ENCODE results near the gene BTN2A1. TPM values are rescaled to one million over a fixed set of nuclear protein-coding genes. Genes with fewer than 3 reads are reported as not detected.
"Not testable (repeated sequence)": the region's sequence is repeated elsewhere in the genome, so short reads cannot be mapped to it uniquely, and the experiment has no call there.

The BTN2A1 gene
- polyA plus RNA-seq, 2 donors, result 10.3 to 10.7 TPM

- Histone ChIP-seq H3K4me1 (ENCODE audit: control insufficient read depth in 2 of 2, insufficient read depth in 2 of 2, low read length in 1 of 2) (no peaks in the 10 kb centered on the region), H3K27ac (ENCODE audit: low read depth in 2 of 2, low read length in 1 of 2) (no peak overlapping the region), H3K9me3 (ENCODE audit: control insufficient read depth in 2 of 2, insufficient read depth in 1 of 2, low read depth in 1 of 2, low read length in 1 of 2) (peaks cover 0 to 2% of the 10 kb centered on the region in 2 donors), H3K4me3 (ENCODE audit: low read depth in 1 of 2, low read length in 2 of 2) (no peak overlapping the region), H3K36me3 (ENCODE audit: control insufficient read depth in 2 of 2, insufficient read depth in 2 of 2, low read length in 1 of 2) (peaks cover 0 to 5% of the 10 kb centered on the region in 2 donors), H3K27me3 (ENCODE audit: control insufficient read depth in 1 of 2, insufficient read depth in 2 of 2, low read length in 2 of 2) (no peaks in the 10 kb centered on the region)
- 85 to 86% methylated on average over 6 of the region's 6 CpGs for WGBS, 2 donors
Measured at GRCh38 chr6:26431258-26432172, 26.2 kb upstream of the BTN2A1 start.

DNA sequence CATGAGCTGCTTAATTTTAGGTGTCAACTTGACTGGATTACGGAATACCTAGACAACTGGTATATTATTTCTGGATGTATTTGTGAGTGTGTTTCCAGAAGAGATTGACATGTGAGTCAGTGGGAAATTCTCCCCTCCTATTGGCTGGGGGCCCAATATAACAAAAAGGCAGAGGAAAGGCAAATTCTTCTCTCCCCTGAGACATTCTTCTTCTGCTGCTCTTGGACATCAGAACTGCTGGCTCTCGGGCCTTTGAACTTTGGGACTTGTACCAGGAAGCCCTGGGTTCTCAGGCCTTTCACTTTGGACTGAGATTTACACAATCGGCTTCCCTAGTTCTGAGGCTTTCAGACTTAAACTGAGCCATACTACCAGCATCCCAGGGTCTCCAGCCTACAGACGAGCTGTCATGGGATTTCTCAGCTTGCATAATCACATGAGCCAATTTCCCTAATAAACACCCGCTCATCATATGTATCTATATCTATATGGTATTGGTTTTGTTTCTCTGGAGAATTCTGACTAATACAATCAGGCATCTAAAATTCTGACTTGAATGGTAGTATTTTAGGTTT lies 25.0 kb upstream of the BTN2A1 start:
- no peak overlapping the region for H3K4me3 ChIP-seq (ENCODE audit: low read depth in 1 of 2, low read length in 2 of 2)
- H3K9me3 ChIP-seq (ENCODE audit: control insufficient read depth in 2 of 2, insufficient read depth in 1 of 2, low read depth in 1 of 2, low read length in 1 of 2), result peaks cover 0 to 2% of the 10 kb centered on the region in 2 donors
- H3K27ac ChIP-seq (ENCODE audit: low read depth in 2 of 2, low read length in 1 of 2), result no peak overlapping the region
- peaks cover 0 to 5% of the 10 kb centered on the region in 2 donors for H3K36me3 ChIP-seq (ENCODE audit: control insufficient read depth in 2 of 2, insufficient read depth in 2 of 2, low read length in 1 of 2)
- no peaks in the 10 kb centered on the region for H3K27me3 ChIP-seq (ENCODE audit: control insufficient read depth in 1 of 2, insufficient read depth in 2 of 2, low read length in 2 of 2)
- WGBS, 2 donors, result 85 to 90% methylated on average over 5 of the region's 5 CpGs
- no peaks in the 10 kb centered on the region for H3K4me1 ChIP-seq (ENCODE audit: control insufficient read depth in 2 of 2, insufficient read depth in 2 of 2, low read length in 1 of 2)

- 92 to 96% methylated on average over 8 of the region's 8 CpGs for WGBS, 2 donors
Measured at GRCh38 chr6:26433680-26434079, 24.1 kb upstream of the BTN2A1 start.

DNA sequence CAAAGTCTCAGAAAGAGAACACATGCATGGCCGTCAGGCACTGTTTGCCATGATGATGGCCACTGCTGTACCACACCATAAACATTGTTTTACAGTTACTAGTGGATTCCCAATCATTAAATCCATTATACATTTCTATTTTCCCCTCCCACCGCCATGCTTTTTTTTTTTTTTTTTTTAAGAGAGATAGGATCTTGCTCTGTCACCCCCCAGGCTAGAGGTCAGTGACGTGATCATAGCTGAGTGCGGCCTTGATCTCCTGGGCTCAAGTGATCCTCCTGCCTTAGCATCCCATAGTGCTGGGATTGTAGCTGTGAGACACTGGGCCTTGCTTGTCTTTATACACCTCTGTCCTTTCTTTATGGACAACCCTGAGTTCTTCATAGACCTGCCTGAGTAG lies 21.7 kb upstream of the BTN2A1 start:
- 94 to 95% methylated on average over 4 of the region's 4 CpGs for WGBS, 2 donors
- H3K9me3 ChIP-seq (ENCODE audit: control insufficient read depth in 2 of 2, insufficient read depth in 1 of 2, low read depth in 1 of 2, low read length in 1 of 2), result peaks cover 0 to 2% of the 10 kb centered on the region in 2 donors
- H3K36me3 ChIP-seq (ENCODE audit: control insufficient read depth in 2 of 2, insufficient read depth in 2 of 2, low read length in 1 of 2), result peaks cover 0 to 5% of the 10 kb centered on the region in 2 donors
- no peaks in the 10 kb centered on the region for H3K27me3 ChIP-seq (ENCODE audit: control insufficient read depth in 1 of 2, insufficient read depth in 2 of 2, low read length in 2 of 2)
- H3K4me3 ChIP-seq (ENCODE audit: low read depth in 1 of 2, low read length in 2 of 2), result no peak overlapping the region
- H3K27ac ChIP-seq (ENCODE audit: low read depth in 2 of 2, low read length in 1 of 2), result no peak overlapping the region
- H3K4me1 ChIP-seq (ENCODE audit: control insufficient read depth in 2 of 2, insufficient read depth in 2 of 2, low read length in 1 of 2), result no peaks in the 10 kb centered on the region

More at GRCh38 chr6:26433680-26434079, 24.1 kb upstream of the BTN2A1 start:
- H3K4me3 ChIP-seq (ENCODE audit: low read depth in 1 of 2, low read length in 2 of 2); H3K4me1 ChIP-seq (ENCODE audit: control insufficient read depth in 2 of 2, insufficient read depth in 2 of 2, low read length in 1 of 2); H3K27ac ChIP-seq (ENCODE audit: low read depth in 2 of 2, low read length in 1 of 2); H3K9me3 ChIP-seq (ENCODE audit: control insufficient read depth in 2 of 2, insufficient read depth in 1 of 2, low read depth in 1 of 2, low read length in 1 of 2); H3K27me3 ChIP-seq (ENCODE audit: control insufficient read depth in 1 of 2, insufficient read depth in 2 of 2, low read length in 2 of 2); H3K36me3 ChIP-seq (ENCODE audit: control insufficient read depth in 2 of 2, insufficient read depth in 2 of 2, low read length in 1 of 2): not testable (repeated sequence)

- Histone ChIP-seq H3K4me3 (ENCODE audit: low read depth in 1 of 2, low read length in 2 of 2) (no peak overlapping the region), H3K4me1 (ENCODE audit: control insufficient read depth in 2 of 2, insufficient read depth in 2 of 2, low read length in 1 of 2) (no peaks in the 10 kb centered on the region), H3K36me3 (ENCODE audit: control insufficient read depth in 2 of 2, insufficient read depth in 2 of 2, low read length in 1 of 2) (no peaks in the 10 kb centered on the region), H3K27me3 (ENCODE audit: control insufficient read depth in 1 of 2, insufficient read depth in 2 of 2, low read length in 2 of 2) (no peaks in the 10 kb centered on the region), H3K9me3 (ENCODE audit: control insufficient read depth in 2 of 2, insufficient read depth in 1 of 2, low read depth in 1 of 2, low read length in 1 of 2) (peaks cover 0 to 2% of the 10 kb centered on the region in 2 donors), H3K27ac (ENCODE audit: low read depth in 2 of 2, low read length in 1 of 2) (no peak overlapping the region)
- WGBS, 2 donors, result 81 to 91% methylated on average over 1 of the region's 1 CpG
Measured at GRCh38 chr6:26437550-26437949, 20.2 kb upstream of the BTN2A1 start.

GRCh38 chr6:26438000-26438399 lies 19.8 kb upstream of the BTN2A1 start:
- Histone ChIP-seq H3K4me1 (ENCODE audit: control insufficient read depth in 2 of 2, insufficient read depth in 2 of 2, low read length in 1 of 2) (no peaks in the 10 kb centered on the region), H3K4me3 (ENCODE audit: low read depth in 1 of 2, low read length in 2 of 2) (no peak overlapping the region), H3K27me3 (ENCODE audit: control insufficient read depth in 1 of 2, insufficient read depth in 2 of 2, low read length in 2 of 2) (no peaks in the 10 kb centered on the region), H3K27ac (ENCODE audit: low read depth in 2 of 2, low read length in 1 of 2) (no peak overlapping the region), H3K9me3 (ENCODE audit: control insufficient read depth in 2 of 2, insufficient read depth in 1 of 2, low read depth in 1 of 2, low read length in 1 of 2) (peaks cover 0 to 2% of the 10 kb centered on the region in 2 donors), H3K36me3 (ENCODE audit: control insufficient read depth in 2 of 2, insufficient read depth in 2 of 2, low read length in 1 of 2) (no peaks in the 10 kb centered on the region)
- 89 to 99% methylated on average over 1 of the region's 1 CpG for WGBS, 2 donors

DNA sequence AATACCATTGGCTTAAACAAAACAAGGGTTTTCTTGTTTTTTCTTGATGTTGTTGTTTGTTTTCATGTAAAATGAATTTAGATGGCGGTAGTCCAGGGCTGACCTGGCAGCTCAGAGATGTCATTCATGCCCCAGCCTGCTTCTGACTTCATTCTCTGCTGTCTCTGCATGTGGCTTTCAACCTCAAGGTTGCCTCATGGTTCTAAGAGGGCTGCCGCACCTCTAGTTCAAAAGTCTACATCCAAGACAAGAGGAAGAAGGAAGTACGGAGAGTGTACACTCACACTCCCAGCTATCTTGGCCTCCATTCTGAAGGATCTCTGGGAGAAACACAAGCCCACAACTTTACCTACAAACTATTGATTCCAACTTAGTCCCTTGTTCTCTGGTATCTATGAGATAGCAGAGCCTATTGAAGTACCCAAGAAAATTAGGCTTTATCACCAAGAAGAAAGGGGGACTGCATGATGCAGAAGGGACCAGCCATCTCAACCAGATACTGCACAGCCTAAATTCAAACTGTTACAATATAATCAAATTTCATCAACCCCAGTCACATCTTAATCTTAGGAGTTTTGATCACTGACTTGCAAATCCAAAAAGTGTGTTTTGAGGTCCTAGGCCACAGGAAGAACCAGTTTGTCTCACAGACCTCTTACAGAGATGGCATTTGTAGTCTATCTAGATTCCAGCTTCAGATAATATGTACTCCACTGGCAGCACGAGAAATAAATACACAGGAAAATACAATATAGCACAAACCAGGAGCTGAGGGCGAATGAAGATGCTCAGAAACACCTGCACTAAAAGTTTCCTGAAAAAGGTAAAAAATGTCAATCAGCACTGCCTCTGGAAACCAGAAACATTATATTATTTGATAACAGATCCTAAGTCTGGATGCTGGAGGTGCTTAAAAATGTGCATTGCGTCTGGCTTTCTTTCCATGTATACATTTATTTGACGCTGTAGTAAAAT lies 18.3 kb upstream of the BTN2A1 start:
- H3K36me3 ChIP-seq (ENCODE audit: control insufficient read depth in 2 of 2, insufficient read depth in 2 of 2, low read length in 1 of 2), result no peaks in the 10 kb centered on the region
- 38 to 39% methylated on average over 7 of the region's 7 CpGs for WGBS, 2 donors
- H3K4me1 ChIP-seq (ENCODE audit: control insufficient read depth in 2 of 2, insufficient read depth in 2 of 2, low read length in 1 of 2), result peaks cover 0 to 2% of the 10 kb centered on the region in 2 donors
- H3K9me3 ChIP-seq (ENCODE audit: control insufficient read depth in 2 of 2, insufficient read depth in 1 of 2, low read depth in 1 of 2, low read length in 1 of 2), result peaks cover 0 to under 1% of the 10 kb centered on the region in 2 donors
- H3K27me3 ChIP-seq (ENCODE audit: control insufficient read depth in 1 of 2, insufficient read depth in 2 of 2, low read length in 2 of 2), result no peaks in the 10 kb centered on the region
- H3K4me3 ChIP-seq (ENCODE audit: low read depth in 1 of 2, low read length in 2 of 2), result peak overlapping the region in 1 of 2 donors; percentile 51
- H3K27ac ChIP-seq (ENCODE audit: low read depth in 2 of 2, low read length in 1 of 2), result peak overlapping the region; percentile 31 to 52

DNA sequence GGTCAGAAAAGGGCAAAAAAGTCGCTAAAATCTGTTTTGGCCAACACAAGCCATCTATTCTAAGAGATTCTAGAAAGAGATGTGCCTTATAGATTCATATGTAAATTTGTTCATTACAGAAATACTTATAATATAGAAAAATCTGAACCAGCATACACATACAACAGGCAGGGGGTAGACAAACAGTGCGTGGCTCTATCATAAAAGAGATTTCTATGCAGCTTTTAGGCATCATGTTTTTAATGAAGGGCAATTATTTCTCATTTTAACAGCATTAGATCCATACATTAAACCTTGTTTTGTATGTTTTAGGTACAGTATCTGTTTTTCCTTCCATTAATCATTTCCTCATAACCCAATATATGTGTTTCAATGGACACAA lies 16.8 kb upstream of the BTN2A1 start:
- 9 to 18% methylated on average over 2 of the region's 2 CpGs for WGBS, 2 donors
- Histone ChIP-seq H3K9me3 (ENCODE audit: control insufficient read depth in 2 of 2, insufficient read depth in 1 of 2, low read depth in 1 of 2, low read length in 1 of 2) (no peaks in the 10 kb centered on the region), H3K36me3 (ENCODE audit: control insufficient read depth in 2 of 2, insufficient read depth in 2 of 2, low read length in 1 of 2) (peaks cover 0 to 2% of the 10 kb centered on the region in 2 donors), H3K4me1 (ENCODE audit: control insufficient read depth in 2 of 2, insufficient read depth in 2 of 2, low read length in 1 of 2) (peaks cover 0 to 2% of the 10 kb centered on the region in 2 donors), H3K27ac (ENCODE audit: low read depth in 2 of 2, low read length in 1 of 2) (peak overlapping the region in 1 of 2 donors; percentile 87), H3K4me3 (ENCODE audit: low read depth in 1 of 2, low read length in 2 of 2) (peak overlapping the region in 1 of 2 donors; percentile 51), H3K27me3 (ENCODE audit: control insufficient read depth in 1 of 2, insufficient read depth in 2 of 2, low read length in 2 of 2) (no peaks in the 10 kb centered on the region)

- H3K27ac ChIP-seq (ENCODE audit: low read depth in 2 of 2, low read length in 1 of 2), result no peak overlapping the region
- H3K9me3 ChIP-seq (ENCODE audit: control insufficient read depth in 2 of 2, insufficient read depth in 1 of 2, low read depth in 1 of 2, low read length in 1 of 2), result no peaks in the 10 kb centered on the region
- peaks cover 0 to 2% of the 10 kb centered on the region in 2 donors for H3K4me1 ChIP-seq (ENCODE audit: control insufficient read depth in 2 of 2, insufficient read depth in 2 of 2, low read length in 1 of 2)
- H3K27me3 ChIP-seq (ENCODE audit: control insufficient read depth in 1 of 2, insufficient read depth in 2 of 2, low read length in 2 of 2), result no peaks in the 10 kb centered on the region
- 57 to 71% methylated on average over 5 of the region's 5 CpGs for WGBS, 2 donors
- peak overlapping the region in 1 of 2 donors; percentile 23 for H3K4me3 ChIP-seq (ENCODE audit: low read depth in 1 of 2, low read length in 2 of 2)
- H3K36me3 ChIP-seq (ENCODE audit: control insufficient read depth in 2 of 2, insufficient read depth in 2 of 2, low read length in 1 of 2), result peaks cover 0 to 2% of the 10 kb centered on the region in 2 donors
Measured at GRCh38 chr6:26441977-26442376, 15.8 kb upstream of the BTN2A1 start.

Measured in esophagus (tissue), 2 donors.